Gastroesophageal sphincter (tissue), 3 donors: Measurements from ENCODE around the gene SSBP3.

Experiments
- CTCF ChIP-seq, 4 experiments: fragments of 200-600 bp in 2 of 4; fragments of 450-650 bp in 2 of 4; sonication (generic) in 1 of 4; IDR thresholded peaks; one replicate each; pipeline ENCODE4 v1.5.1; 2017 to 2019; ENCODE audit warnings: antibody characterized with exemption in 4 of 4, mild to moderate bottlenecking in 2 of 4, moderate library complexity in 2 of 4
- EP300 ChIP-seq: sonication (generic); formaldehyde crosslinking; IDR thresholded peaks from one replicate; pipeline ENCODE4 v1.6.1; 2017; ENCODE audit warnings: antibody characterized with exemption, mild to moderate bottlenecking
- POLR2A ChIP-seq, 2 donors: fragments of 450-650 bp; IDR thresholded peaks; one replicate each; pipeline ENCODE4 v1.6.1; 2017; ENCODE audit warnings: antibody characterized with exemption in 2 of 2, mild to moderate bottlenecking in 2 of 2, moderate library complexity in 1 of 2
- POLR2AphosphoS5 ChIP-seq: sonication (generic); formaldehyde crosslinking; IDR thresholded peaks from one replicate; pipeline ENCODE4 v1.6.1; 2017; ENCODE audit warnings: antibody characterized with exemption

- TF ChIP-seq CTCF (IDR thresholded peaks at IDR 0.05) (no peak), POLR2A (IDR thresholded peaks at IDR 0.05) (no peak), POLR2AphosphoS5 (no peak), EP300 (no peak)
Observed at GRCh38 chr1:54289712-54290233, 116.4 kb downstream of the SSBP3 start.
